Lower lobe of right lung (tissue), 2 donors: ENCODE measurements around the gene GUF1. TPM values are rescaled to one million over a fixed set of nuclear protein-coding genes. Genes with fewer than 3 reads are reported as not detected.
A peak's percentile ranks its signal among the peaks of the same experiment; 100 is the strongest.

Source experiments
- ATAC-seq, 2 donors: fragments of 200-7000 bp; cut with Tn5 transposase; one replicate each; pipeline ENCODE4 v1.9.1; 2020 to 2022; ENCODE audit warnings: mild to moderate bottlenecking in 2 of 2, moderate library complexity in 2 of 2
- DNase-seq: peaks from one replicate; pipeline ENCODE4 v3.0.0-alpha.2; 2020
- H3K27ac ChIP-seq: fragments of 200-600 bp; one replicate; pipeline ENCODE4 v1.8.0; 2022
- H3K27me3 ChIP-seq: fragments of 200-600 bp; one replicate; pipeline ENCODE4 v1.8.0; 2022; ENCODE audit warnings: low read depth
- H3K36me3 ChIP-seq: fragments of 200-600 bp; one replicate; pipeline ENCODE4 v1.8.0; 2022; ENCODE audit warnings: mild to moderate bottlenecking
- H3K4me1 ChIP-seq: fragments of 200-600 bp; one replicate; pipeline ENCODE4 v1.8.0; 2022
- H3K4me3 ChIP-seq: fragments of 200-600 bp; one replicate; pipeline ENCODE4 v1.8.0; 2022; ENCODE audit warnings: mild to moderate bottlenecking
- H3K9me3 ChIP-seq: fragments of 200-600 bp; one replicate; pipeline ENCODE4 v1.8.0; 2022
- intact Hi-C: fragments of 100-400 bp; cut with DNase I; formaldehyde crosslinking; loops from one replicate; pipeline ENCODE4 v1.11.0; 2022
- total RNA-seq: library from RNA; stranded (reverse); fragmentation: NEBNext Ultra II Directional; extraction: Animal tissue kit (Norgen Biotek cat#: 25700); gene quantifications from one replicate; pipeline ENCODE4 v1.2.1, GENCODE V29; 2021
- TF ChIP-seq, protein P1 (sequence below): fragments of 200-600 bp; IDR thresholded peaks from one replicate; pipeline ENCODE4 v1.8.0; 2022; ENCODE audit warnings: antibody characterized with exemption, mild to moderate bottlenecking
- donor health status: DM: no; HTN: yes; CAD: no; lungs with severe emphysema.

Gene GUF1
- total RNA-seq, 1 donor from 2014 or later: 18.4 TPM

DNA sequence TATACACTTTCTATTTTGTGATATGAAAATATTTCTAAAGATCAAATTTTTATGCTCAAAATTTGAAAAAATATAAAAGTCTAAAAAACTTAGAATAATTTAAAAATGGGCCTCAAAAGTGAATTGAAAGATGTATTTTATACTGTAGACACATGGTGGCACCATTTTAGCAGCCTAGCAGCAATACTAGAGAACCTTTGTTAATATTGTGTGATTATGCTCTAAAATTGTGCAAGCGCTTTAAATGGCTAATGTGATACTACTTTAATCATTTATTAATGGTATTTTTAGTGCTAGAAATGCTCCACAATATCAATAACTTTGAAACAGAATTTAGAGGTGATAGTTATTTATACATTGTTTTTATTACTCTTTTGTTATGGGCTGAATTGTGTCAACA lies 3.7 kb upstream of the GUF1 start:
- ATAC-seq (no peak), DNase-seq (no peak)
- no peaks in the 10 kb centered on the region for H3K9me3 ChIP-seq
- H3K4me3 ChIP-seq: no peak overlapping the region
- intact Hi-C loops: no loop called here
- H3K27ac ChIP-seq: no peak overlapping the region
- no peaks in the 10 kb centered on the region for H3K27me3 ChIP-seq
- H3K36me3 ChIP-seq: no peaks in the 10 kb centered on the region
- TF ChIP-seq, protein P1, sequence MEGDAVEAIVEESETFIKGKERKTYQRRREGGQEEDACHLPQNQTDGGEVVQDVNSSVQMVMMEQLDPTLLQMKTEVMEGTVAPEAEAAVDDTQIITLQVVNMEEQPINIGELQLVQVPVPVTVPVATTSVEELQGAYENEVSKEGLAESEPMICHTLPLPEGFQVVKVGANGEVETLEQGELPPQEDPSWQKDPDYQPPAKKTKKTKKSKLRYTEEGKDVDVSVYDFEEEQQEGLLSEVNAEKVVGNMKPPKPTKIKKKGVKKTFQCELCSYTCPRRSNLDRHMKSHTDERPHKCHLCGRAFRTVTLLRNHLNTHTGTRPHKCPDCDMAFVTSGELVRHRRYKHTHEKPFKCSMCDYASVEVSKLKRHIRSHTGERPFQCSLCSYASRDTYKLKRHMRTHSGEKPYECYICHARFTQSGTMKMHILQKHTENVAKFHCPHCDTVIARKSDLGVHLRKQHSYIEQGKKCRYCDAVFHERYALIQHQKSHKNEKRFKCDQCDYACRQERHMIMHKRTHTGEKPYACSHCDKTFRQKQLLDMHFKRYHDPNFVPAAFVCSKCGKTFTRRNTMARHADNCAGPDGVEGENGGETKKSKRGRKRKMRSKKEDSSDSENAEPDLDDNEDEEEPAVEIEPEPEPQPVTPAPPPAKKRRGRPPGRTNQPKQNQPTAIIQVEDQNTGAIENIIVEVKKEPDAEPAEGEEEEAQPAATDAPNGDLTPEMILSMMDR: no peak
- H3K4me1 ChIP-seq: peaks cover 11% of the 10 kb centered on the region

DNA sequence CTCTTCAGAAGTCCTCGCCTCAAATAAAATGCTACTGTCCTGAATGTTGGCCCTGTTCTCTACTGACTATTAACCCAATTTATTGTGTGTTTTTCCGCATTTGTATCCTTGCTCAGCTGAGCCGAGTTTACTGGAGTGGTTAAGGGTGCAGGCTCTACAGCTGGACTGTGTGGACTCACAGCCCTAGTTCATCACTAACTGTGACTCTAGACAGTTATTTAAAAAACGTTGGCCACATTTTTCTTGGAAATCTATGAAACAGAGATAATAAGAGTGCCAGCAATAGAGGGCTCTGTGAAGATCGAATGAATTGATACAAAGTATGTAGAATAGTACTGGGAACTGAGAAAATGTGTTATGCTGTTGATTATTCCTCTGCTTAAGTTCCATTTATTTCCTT lies 2.9 kb upstream of the GUF1 start:
- intact Hi-C loops: no loop called here
- peaks cover 20% of the 10 kb centered on the region for H3K4me1 ChIP-seq
- H3K27ac ChIP-seq: no peak overlapping the region
- DNase-seq: no peak
- H3K4me3 ChIP-seq: no peak overlapping the region
- H3K36me3 ChIP-seq: no peaks in the 10 kb centered on the region
- ATAC-seq: no peak
- TF ChIP-seq, protein P1: no peak
- H3K9me3 ChIP-seq: no peaks in the 10 kb centered on the region
- no peaks in the 10 kb centered on the region for H3K27me3 ChIP-seq

DNA sequence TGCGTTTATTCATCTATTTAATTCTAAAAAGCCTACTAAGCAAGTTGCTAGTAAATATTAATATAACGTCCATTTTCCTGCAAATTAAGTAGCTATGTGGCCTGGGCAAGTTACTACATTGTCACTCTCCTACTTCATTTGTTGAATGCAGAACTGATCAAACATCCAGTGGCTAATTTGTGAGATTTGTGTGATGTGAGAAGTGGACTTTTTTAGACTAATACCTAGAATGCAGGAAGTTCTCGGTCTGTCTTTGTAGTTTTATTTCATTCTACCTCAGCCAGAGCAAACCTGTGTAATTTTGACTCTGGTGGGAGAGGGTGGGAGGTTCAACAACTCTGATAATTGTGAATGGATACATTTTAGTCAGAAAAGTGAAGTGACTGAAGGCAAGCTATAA lies 840 bp downstream of the GUF1 start:
- DNase-seq (no peak), ATAC-seq (no peak)
- intact Hi-C loops: no loop called here
- TF ChIP-seq, protein P1: no peak
- Histone ChIP-seq H3K27ac (peak overlapping the region; percentile 92), H3K4me3 (peak overlapping the region; percentile 73), H3K9me3 (no peaks in the 10 kb centered on the region), H3K4me1 (peaks cover 25% of the 10 kb centered on the region), H3K36me3 (peaks cover 21% of the 10 kb centered on the region), H3K27me3 (no peaks in the 10 kb centered on the region)

DNA sequence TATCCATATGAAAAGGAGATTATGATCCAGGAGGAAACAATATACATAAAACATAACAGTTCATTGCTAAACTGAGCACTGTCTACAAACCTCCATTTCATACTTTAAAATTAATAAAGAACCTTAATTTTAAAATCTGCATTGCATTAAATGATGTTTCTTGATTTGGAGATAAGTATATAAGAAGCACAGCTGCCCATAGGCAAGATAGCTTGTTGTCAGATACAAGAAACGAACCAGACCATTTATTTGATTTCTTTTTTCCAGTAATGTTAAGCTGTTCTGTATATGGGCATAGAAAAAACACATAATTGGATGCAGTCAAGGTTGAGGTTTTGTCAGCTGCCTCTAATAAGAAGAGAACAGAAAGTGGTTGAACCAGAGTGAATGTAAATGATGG lies 6.4 kb downstream of the GUF1 start:
- Histone ChIP-seq H3K4me1 (peaks cover 12% of the 10 kb centered on the region), H3K36me3 (peaks cover 77% of the 10 kb centered on the region), H3K27me3 (no peaks in the 10 kb centered on the region), H3K9me3 (no peaks in the 10 kb centered on the region), H3K4me3 (no peak overlapping the region), H3K27ac (no peak overlapping the region)
- TF ChIP-seq, protein P1: no peak
- DNase-seq (no peak), ATAC-seq (no peak)
- intact Hi-C loops: no loop called here

DNA sequence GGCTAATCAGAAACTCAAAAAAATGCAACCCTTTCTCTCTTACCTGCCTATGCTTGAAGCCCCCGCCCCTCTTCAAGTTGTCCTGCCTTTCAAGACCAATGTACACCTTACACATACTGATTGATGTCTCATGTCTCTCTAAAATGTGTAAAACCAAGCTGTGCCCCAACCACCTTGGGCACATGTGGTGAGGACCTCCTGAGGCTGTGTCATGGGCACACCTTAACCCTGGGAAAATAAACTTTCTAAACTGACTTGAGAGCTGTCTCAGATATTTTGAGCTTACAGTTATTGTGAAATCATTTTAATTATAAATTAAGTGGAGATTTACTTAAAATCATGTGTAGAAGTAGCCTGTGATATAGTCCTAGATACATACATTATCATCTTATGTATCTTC lies 22.2 kb downstream of the GUF1 start:
- no peaks in the 10 kb centered on the region for H3K9me3 ChIP-seq
- ATAC-seq: peak in 1 of 2 donors; percentile 50
- TF ChIP-seq, protein P1: no peak
- no peak overlapping the region for H3K4me3 ChIP-seq
- no peak overlapping the region for H3K27ac ChIP-seq
- no peak for DNase-seq
- intact Hi-C loops: no loop called here
- no peaks in the 10 kb centered on the region for H3K4me1 ChIP-seq
- no peaks in the 10 kb centered on the region for H3K27me3 ChIP-seq
- peaks cover 87% of the 10 kb centered on the region for H3K36me3 ChIP-seq

DNA sequence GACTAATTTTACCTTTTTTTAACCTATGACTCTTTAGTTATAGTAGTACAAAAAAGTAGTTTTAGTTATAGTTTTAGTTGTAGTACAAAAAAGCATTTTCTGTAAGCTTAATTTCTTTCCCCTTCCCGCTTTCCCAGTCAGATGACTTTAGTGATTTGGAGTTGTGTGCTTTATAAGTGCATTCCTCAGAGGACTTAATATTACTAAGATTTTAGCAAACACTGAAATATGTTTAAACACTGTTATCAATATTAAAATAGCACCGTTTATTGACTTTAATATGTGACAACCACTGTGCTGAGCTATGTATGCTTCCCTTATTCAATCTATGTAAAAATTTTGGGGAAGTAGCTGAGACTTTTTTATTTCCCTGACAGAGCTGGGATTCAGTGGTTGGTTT lies 22.8 kb downstream of the GUF1 start:
- Histone ChIP-seq H3K27me3 (no peaks in the 10 kb centered on the region), H3K36me3 (peaks cover 87% of the 10 kb centered on the region), H3K4me1 (no peaks in the 10 kb centered on the region), H3K27ac (no peak overlapping the region), H3K4me3 (no peak overlapping the region), H3K9me3 (no peaks in the 10 kb centered on the region)
- ATAC-seq (peak in 1 of 2 donors; percentile 65), DNase-seq (no peak)
- TF ChIP-seq, protein P1: no peak
- intact Hi-C loops: no loop called here
